Ishikawa (cell line): Measurements from ENCODE around the gene GSN.

Experiments
- CREB1 ChIP-seq: IDR thresholded peaks from 2 replicates; pipeline ENCODE4 v1.6.1; 2012; ENCODE audit warnings: low read depth
- EGR1 ChIP-seq: IDR thresholded peaks from 2 replicates; pipeline ENCODE4 v1.6.1; 2012
- EP300 ChIP-seq: IDR thresholded peaks from 2 replicates; pipeline ENCODE4 v1.6.1; 2012; ENCODE audit warnings: borderline replicate concordance
- MAX ChIP-seq: IDR thresholded peaks from 2 replicates; pipeline ENCODE4 v1.6.1; 2012
- RAD21 ChIP-seq: IDR thresholded peaks from 2 replicates; pipeline ENCODE4 v1.6.1; 2012; ENCODE audit warnings: low read depth
- REST ChIP-seq: IDR thresholded peaks from 2 replicates; pipeline ENCODE4 v1.6.1; 2012; ENCODE audit warnings: low read depth, mild to moderate bottlenecking
- USF1 ChIP-seq: IDR thresholded peaks from 2 replicates; pipeline ENCODE4 v1.6.1; 2012

GRCh38 chr9:121368138-121368522 is 100.2 kb downstream of the GSN start:
- TF ChIP-seq RAD21: no peak
- no peak for TF ChIP-seq REST
- no peak for TF ChIP-seq CREB1
- no peak for TF ChIP-seq MAX
- TF ChIP-seq EGR1: no peak
- no peak for TF ChIP-seq EP300
- no peak for TF ChIP-seq USF1
